HepG2 (cell line): Measurements from ENCODE around the gene CD93. TPM values are rescaled to one million over a fixed set of nuclear protein-coding genes. Genes with fewer than 3 reads are reported as not detected.

Experiments used
- ATAC-seq: fragments of 200-7000 bp; cut with Tn5 transposase; 3 replicates; pipeline ENCODE4 v1.9.1; 2020; ENCODE audit warnings: mild to moderate bottlenecking, moderate library complexity
- BruUV-seq: library from RNA; stranded (reverse); fragments of 400-500 nt; replicated peaks from 2 replicates; lab custom pipeline; 2021; lab: Mats Ljungman, UMichigan
- CTCF ChIA-PET: fragments of 300-600 bp; formaldehyde crosslinking; extraction: SDS; loops from one replicate; lab custom pipeline; 2021; ENCODE audit warnings: low total read pairs, inconsistent platforms, low intra/inter-chr PET ratio; lab: Yijun Ruan, JAX
- POLR2A ChIA-PET: fragments of 350-600 bp; sonication (Branson Sonifier 250); formaldehyde crosslinking; loops from one replicate; lab custom pipeline; 2020; ENCODE audit warnings: antibody characterized with exemption, inconsistent platforms; lab: Yijun Ruan, JAX
- DNase-seq: peaks from one replicate; pipeline ENCODE4 v3.0.0-alpha.2; 2015; ENCODE audit warnings: low spot score
- FAIRE-seq: peaks from 3 replicates; lab custom pipeline; 2011; peaks lifted over from hg19 to GRCh38; lab: Jason Lieb, UNC
- H2AFZ ChIP-seq: one replicate; pipeline ENCODE4 v1.6.1; 2011; ENCODE audit warnings: low read length, inconsistent platforms
- H3K27ac ChIP-seq: fragments of 300-600 bp; 3 replicates; pipeline ENCODE4 v1.8.0; 2011; ENCODE audit warnings: mixed run types, mild to moderate bottlenecking, mixed read lengths, low read length, inconsistent platforms; ENCODE audit not compliant: insufficient read depth; ENCODE audit errors: extremely low read length
- H3K27me3 ChIP-seq, 2 experiments: fragments of 200-600 bp in 1 of 2; 2 replicates in 1 of 2; 3 replicates in 1 of 2; pipeline versions ENCODE4 v1.6.0 to v1.8.0; 2011; ENCODE audit warnings: low read length in 2 of 2, mild to moderate bottlenecking in 2 of 2, moderate library complexity in 2 of 2, inconsistent platforms in 1 of 2; ENCODE audit not compliant: insufficient read depth in 2 of 2, control insufficient read depth in 1 of 2
- H3K36me3 ChIP-seq, 2 experiments: fragments of 200-600 bp in 1 of 2; replicated peaks in 1 of 2; 2 replicates in 1 of 2; 3 replicates in 1 of 2; pipeline versions ENCODE4 v1.5.1 to v1.8.0; 2011; ENCODE audit warnings: low read length in 2 of 2, inconsistent platforms in 1 of 2; ENCODE audit not compliant: insufficient read depth in 2 of 2, control insufficient read depth in 1 of 2
- H3K4me1 ChIP-seq: 2 replicates; pipeline ENCODE4 v1.5.1; 2012; ENCODE audit warnings: low read length, inconsistent platforms; ENCODE audit not compliant: insufficient read depth
- H3K4me2 ChIP-seq: 2 replicates; pipeline ENCODE4 v1.6.0; 2011; ENCODE audit warnings: low read depth, low read length, inconsistent platforms
- H3K4me3 ChIP-seq, 3 experiments: fragments of 200-600 bp in 1 of 3; sonication (generic), shearing (Covaris generic) in 1 of 3; replicated peaks in 1 of 3; 2 replicates each; pipeline ENCODE4 v1.5.1; 2011 to 2016; ENCODE audit warnings: low read length in 3 of 3, inconsistent platforms in 2 of 3, low read depth in 2 of 3, mild to moderate bottlenecking in 2 of 3, control low read depth in 1 of 3, mixed read lengths in 1 of 3; ENCODE audit not compliant: insufficient read depth in 1 of 3
- H3K79me2 ChIP-seq: one replicate; pipeline ENCODE4 v1.6.1; 2011; ENCODE audit warnings: low read length, inconsistent platforms; ENCODE audit not compliant: insufficient read depth
- H3K9ac ChIP-seq: 2 replicates; pipeline ENCODE4 v1.6.0; 2011; ENCODE audit warnings: mild to moderate bottlenecking, low read depth, low read length, inconsistent platforms; ENCODE audit not compliant: insufficient read depth
- H3K9me3 ChIP-seq: 2 replicates; pipeline ENCODE4 v1.5.1; 2012; ENCODE audit warnings: mild to moderate bottlenecking, low read length
- H4K20me1 ChIP-seq: 2 replicates; pipeline ENCODE4 v1.6.0; 2011; ENCODE audit warnings: inconsistent platforms, mild to moderate bottlenecking, low read length, moderate library complexity; ENCODE audit not compliant: insufficient read depth
- BCL6 ChIP-seq: IDR thresholded peaks from 2 replicates; pipeline ENCODE4 v1.6.1; 2016; ENCODE audit warnings: missing genetic modification reagents, missing compliant biosample characterization
- BRD4 ChIP-seq: sonication (generic); formaldehyde crosslinking; IDR thresholded peaks from 2 replicates; pipeline ENCODE4 v1.4.0; 2020; ENCODE audit warnings: missing genetic modification reagents
- CEBPB ChIP-seq: IDR thresholded peaks from 2 replicates; pipeline ENCODE4 v1.6.1; 2011; ENCODE audit warnings: low read depth, low read length, improper control_type of control experiment, borderline replicate concordance
- ESRRA ChIP-seq: sonication (generic); formaldehyde crosslinking; IDR thresholded peaks from 2 replicates; pipeline ENCODE4 v1.5.1; 2020; ENCODE audit warnings: mild to moderate bottlenecking, low read depth, missing genetic modification reagents
- ETV6 ChIP-seq: sonication (generic); formaldehyde crosslinking; conservative IDR thresholded peaks from 2 replicates; pipeline ENCODE4 v1.4.0; 2020; ENCODE audit warnings: missing genetic modification reagents
- MAFG ChIP-seq: sonication (generic); formaldehyde crosslinking; IDR thresholded peaks from 2 replicates; pipeline ENCODE4 v1.5.1; 2020; ENCODE audit warnings: mild to moderate bottlenecking, missing genetic modification reagents
- MAFK ChIP-seq, 2 experiments: IDR thresholded peaks in 1 of 2; conservative IDR thresholded peaks in 1 of 2; 2 replicates each; pipeline ENCODE4 v1.6.1; 2011; ENCODE audit warnings: improper control_type of control experiment in 2 of 2, low read length in 2 of 2
- POGZ ChIP-seq: sonication (generic); formaldehyde crosslinking; IDR thresholded peaks from 2 replicates; pipeline ENCODE4 v1.4.0; 2020; ENCODE audit warnings: mild to moderate bottlenecking, missing genetic modification reagents
- RCOR2 ChIP-seq: IDR thresholded peaks from 2 replicates; pipeline ENCODE4 v1.6.1; 2016; ENCODE audit warnings: missing biosample characterization, missing genetic modification reagents
- ZFP1 ChIP-seq: IDR thresholded peaks from 2 replicates; pipeline ENCODE4 v1.6.1; 2016
- ZFX ChIP-seq: sonication (generic); formaldehyde crosslinking; IDR thresholded peaks from 2 replicates; pipeline ENCODE4 v1.4.0; 2020; ENCODE audit warnings: mild to moderate bottlenecking, low read depth, missing genetic modification reagents, moderate library complexity
- ZNF17 ChIP-seq: sonication (generic); formaldehyde crosslinking; IDR thresholded peaks from 2 replicates; pipeline ENCODE4 v1.5.0; 2020; ENCODE audit warnings: mild to moderate bottlenecking, missing genetic modification reagents
- ZNF225 ChIP-seq: sonication (generic); formaldehyde crosslinking; IDR thresholded peaks from 2 replicates; pipeline ENCODE4 v1.4.0; 2020; ENCODE audit warnings: mild to moderate bottlenecking, missing genetic modification reagents
- ZNF629 ChIP-seq: sonication (generic); formaldehyde crosslinking; conservative IDR thresholded peaks from 2 replicates; pipeline ENCODE4 v1.5.0; 2020; ENCODE audit warnings: missing genetic modification reagents
- ZNF75D ChIP-seq: sonication (generic); formaldehyde crosslinking; IDR thresholded peaks from 2 replicates; pipeline ENCODE4 v1.8.1; 2023; ENCODE audit warnings: missing genetic modification reagents, mild to moderate bottlenecking, borderline replicate concordance
- ZNF883 ChIP-seq: sonication (generic); formaldehyde crosslinking; IDR thresholded peaks from 2 replicates; pipeline ENCODE4 v1.5.1; 2020; ENCODE audit warnings: mild to moderate bottlenecking, missing genetic modification reagents; ENCODE audit errors: not compliant biosample characterization
- WGBS: methylation state at CpG from one replicate; pipeline ENCODE4 v1.1.6; 2017; ENCODE audit warnings: low lambda C conversion rate; 5-methylcytosine and 5-hydroxymethylcytosine counted together
- in situ Hi-C: cut with HindIII; loops from 2 replicates; pipeline ENCODE4 v1.10.0; 2017; ENCODE audit warnings: low pct_unique_long_range_greater_than_20kb; ENCODE audit not compliant: extremely low pct_ligation_motif_present
- intact Hi-C: fragments of 100-400 bp; cut with micrococcal nuclease; formaldehyde crosslinking; loops from one replicate; pipeline ENCODE4 v1.10.0; 2022; ENCODE audit not compliant: unreplicated experiment
- polyA plus RNA-seq, 8 experiments: library from polyadenylated mRNA; depleted of rRNA in 3 of 8; stranded (reverse) in 7 of 8; unstranded in 1 of 8; fragments of >200 nt; fragmentation: Illumina TruSeq in 4 of 8; extraction: Trizol in 4 of 8; gene quantifications; 2 replicates each; pipeline versions ENCODE4 v1.2.1 to v1.2.3, GENCODE V29; 2011 to 2016; ENCODE audit warnings: low read depth in 4 of 8, missing spikeins in 1 of 8, mixed read lengths in 1 of 8; ENCODE audit not compliant: insufficient read depth in 1 of 8
- total RNA-seq, 5 experiments: library from RNA; depleted of rRNA; stranded (reverse); fragments of >200 nt; fragmentation: Illumina TruSeq; extraction: Trizol; gene quantifications; 2 replicates each; pipeline ENCODE4 v1.2.3, GENCODE V29; 2016; ENCODE audit warnings: low read depth in 1 of 5
- TF ChIP-seq, protein P1 (sequence below): sonication (generic); formaldehyde crosslinking; IDR thresholded peaks from one replicate; pipeline ENCODE4 v1.5.1; 2020; ENCODE audit warnings: mild to moderate bottlenecking, missing genetic modification reagents; ENCODE audit errors: not compliant biosample characterization

CD93 gene
- total and polyA plus RNA-seq, 2 of the 13 experiments (the other 11 are each of a cell fraction or from before 2014, with no cell fraction given) = not detected

DNA sequence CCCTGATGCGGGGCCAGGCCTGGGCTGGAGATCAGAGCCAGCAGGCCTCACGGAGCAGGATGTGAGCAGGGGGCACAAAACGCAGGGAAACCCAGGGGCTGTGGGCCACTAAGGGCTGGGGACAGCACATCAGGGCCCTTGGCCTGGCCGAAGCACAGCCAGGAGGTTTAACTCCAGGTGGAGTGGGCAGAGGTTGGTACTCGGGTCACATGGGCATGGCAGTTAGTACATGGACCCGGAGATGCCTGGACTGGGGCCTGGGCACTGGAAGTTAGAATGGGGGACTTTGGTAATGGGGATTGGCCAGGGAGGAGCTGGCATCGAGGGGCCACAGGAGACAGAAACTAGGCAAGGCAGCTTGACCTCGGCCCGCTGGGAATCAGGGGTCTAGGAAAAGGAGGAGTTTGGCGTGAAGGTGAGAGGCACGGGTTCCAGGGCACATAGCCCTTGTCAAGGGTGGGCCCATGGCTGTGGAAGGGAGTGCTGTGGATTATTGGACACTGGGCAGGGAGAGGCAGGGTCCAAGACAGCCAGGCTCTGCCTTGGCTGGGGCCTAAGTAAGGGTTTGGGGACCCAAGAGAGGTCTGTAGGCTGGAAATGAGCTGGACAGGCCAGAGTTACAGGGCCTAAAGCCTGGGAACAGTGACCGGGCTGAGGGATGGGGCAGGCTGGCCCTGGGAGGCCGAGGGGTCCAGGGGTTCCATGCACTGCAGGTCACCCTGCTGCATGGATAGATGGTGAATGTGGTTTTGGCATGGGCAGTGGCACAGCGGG is 41.6 kb upstream of the CD93 start:
- H3K27ac ChIP-seq = no peak overlapping the region
- no peak overlapping the region for H2AFZ ChIP-seq
- H3K4me3 ChIP-seq = no peak overlapping the region
- no peaks in the 10 kb centered on the region for H3K79me2 ChIP-seq
- H4K20me1 ChIP-seq = no peaks in the 10 kb centered on the region
- POLR2A ChIA-PET = no interaction called here
- H3K4me1 ChIP-seq = no peaks in the 10 kb centered on the region
- no peak overlapping the region for H3K4me2 ChIP-seq
- H3K36me3 ChIP-seq = no peaks in the 10 kb centered on the region
- no TSS peak for BruUV-seq
- no peak for DNase-seq
- no peaks in the 10 kb centered on the region for H3K9me3 ChIP-seq
- intact Hi-C loops = no loop called here
- 40% methylated on average over 14 of the region's 14 CpGs for WGBS
- TF ChIP-seq ZFX (no peak), RCOR2 (CRISPR knock-in tag) (no peak), ZNF75D (no peak), ESRRA (CRISPR knock-in tag) (no peak), MAFK (conservative IDR thresholded peaks at IDR 0.05 in 1 of 2, IDR thresholded peaks at IDR 0.05 in 1 of 2; ENCODE audit: low read length in 2 of 2) (no peak), ZNF883 (no peak), CEBPB (no peak), ZNF225 (no peak), ZNF17 (CRISPR knock-in tag) (no peak), ZNF629 (CRISPR knock-in tag) (no peak), ZFP1 (CRISPR knock-in tag) (no peak), BRD4 (no peak), MAFG (CRISPR knock-in tag) (no peak), ETV6 (CRISPR knock-in tag) (no peak), BCL6 (CRISPR knock-in tag) (no peak), POGZ (no peak)
- TF ChIP-seq, protein P1, sequence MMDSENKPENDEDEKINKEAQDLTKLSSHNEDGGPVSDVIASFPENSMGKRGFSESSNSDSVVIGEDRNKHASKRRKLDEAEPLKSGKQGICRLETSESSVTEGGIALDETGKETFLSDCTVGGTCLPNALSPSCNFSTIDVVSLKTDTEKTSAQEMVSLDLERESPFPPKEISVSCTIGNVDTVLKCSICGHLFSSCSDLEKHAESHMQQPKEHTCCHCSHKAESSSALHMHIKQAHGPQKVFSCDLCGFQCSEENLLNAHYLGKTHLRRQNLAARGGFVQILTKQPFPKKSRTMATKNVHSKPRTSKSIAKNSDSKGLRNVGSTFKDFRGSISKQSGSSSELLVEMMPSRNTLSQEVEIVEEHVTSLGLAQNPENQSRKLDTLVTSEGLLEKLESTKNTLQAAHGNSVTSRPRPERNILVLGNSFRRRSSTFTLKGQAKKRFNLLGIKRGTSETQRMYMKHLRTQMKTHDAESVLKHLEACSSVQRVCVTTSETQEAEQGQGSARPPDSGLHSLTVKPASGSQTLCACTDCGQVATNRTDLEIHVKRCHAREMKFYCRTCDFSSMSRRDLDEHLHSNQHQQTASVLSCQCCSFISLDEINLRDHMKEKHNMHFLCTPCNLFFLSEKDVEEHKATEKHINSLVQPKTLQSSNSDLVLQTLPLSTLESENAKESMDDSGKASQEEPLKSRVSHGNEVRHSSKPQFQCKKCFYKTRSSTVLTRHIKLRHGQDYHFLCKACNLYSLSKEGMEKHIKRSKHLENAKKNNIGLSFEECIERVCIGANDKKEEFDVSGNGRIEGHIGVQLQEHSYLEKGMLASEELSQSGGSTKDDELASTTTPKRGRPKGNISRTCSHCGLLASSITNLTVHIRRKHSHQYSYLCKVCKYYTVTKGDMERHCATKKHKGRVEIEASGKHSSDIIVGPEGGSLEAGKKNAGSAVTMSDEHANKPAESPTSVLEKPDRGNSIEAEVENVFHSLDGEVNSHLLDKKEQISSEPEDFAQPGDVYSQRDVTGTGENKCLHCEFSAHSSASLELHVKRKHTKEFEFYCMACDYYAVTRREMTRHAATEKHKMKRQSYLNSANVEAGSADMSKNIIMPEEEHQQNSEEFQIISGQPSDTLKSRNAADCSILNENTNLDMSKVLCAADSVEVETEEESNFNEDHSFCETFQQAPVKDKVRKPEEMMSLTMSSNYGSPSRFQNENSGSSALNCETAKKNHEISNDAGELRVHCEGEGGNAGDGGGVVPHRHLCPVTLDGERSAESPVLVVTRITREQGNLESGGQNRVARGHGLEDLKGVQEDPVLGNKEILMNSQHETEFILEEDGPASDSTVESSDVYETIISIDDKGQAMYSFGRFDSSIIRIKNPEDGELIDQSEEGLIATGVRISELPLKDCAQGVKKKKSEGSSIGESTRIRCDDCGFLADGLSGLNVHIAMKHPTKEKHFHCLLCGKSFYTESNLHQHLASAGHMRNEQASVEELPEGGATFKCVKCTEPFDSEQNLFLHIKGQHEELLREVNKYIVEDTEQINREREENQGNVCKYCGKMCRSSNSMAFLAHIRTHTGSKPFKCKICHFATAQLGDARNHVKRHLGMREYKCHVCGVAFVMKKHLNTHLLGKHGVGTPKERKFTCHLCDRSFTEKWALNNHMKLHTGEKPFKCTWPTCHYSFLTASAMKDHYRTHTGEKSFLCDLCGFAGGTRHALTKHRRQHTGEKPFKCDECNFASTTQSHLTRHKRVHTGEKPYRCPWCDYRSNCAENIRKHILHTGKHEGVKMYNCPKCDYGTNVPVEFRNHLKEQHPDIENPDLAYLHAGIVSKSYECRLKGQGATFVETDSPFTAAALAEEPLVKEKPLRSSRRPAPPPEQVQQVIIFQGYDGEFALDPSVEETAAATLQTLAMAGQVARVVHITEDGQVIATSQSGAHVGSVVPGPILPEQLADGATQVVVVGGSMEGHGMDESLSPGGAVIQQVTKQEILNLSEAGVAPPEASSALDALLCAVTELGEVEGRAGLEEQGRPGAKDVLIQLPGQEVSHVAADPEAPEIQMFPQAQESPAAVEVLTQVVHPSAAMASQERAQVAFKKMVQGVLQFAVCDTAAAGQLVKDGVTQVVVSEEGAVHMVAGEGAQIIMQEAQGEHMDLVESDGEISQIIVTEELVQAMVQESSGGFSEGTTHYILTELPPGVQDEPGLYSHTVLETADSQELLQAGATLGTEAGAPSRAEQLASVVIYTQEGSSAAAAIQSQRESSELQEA (CRISPR knock-in tag) = no peak
- TF ChIP-seq, all 625 proteins: peak for 0
- FAIRE-seq = no peak
- CTCF ChIA-PET = no interaction called here
- H3K9ac ChIP-seq = no peak overlapping the region
- in situ Hi-C loops = no loop called here
- no peak; the same call in 1 of the 3 replicates for ATAC-seq
- peaks cover 0 to 2% of the 10 kb centered on the region in 2 experiments; a peak in 2 of 5 replicates for H3K27me3 ChIP-seq
